ENCODE measurements around the gene JOSD1. TPM values are rescaled to one million over a fixed set of nuclear protein-coding genes. Genes with fewer than 3 reads are reported as not detected.

JOSD1 gene
- total RNA-seq, 1 donor from 2014 or later, result 45.2 TPM

GRCh38 chr22:38675833-38676232 is 24.9 kb downstream of the JOSD1 start:
- no peak for TF ChIP-seq CTCF (IDR thresholded peaks at IDR 0.05)
- intact Hi-C loops (cut with micrococcal nuclease), result no loop called here
- Mint-ChIP-seq H3K27me3 (no peaks in the 10 kb centered on the region), H3K4me3 (no peak overlapping the region), H3K9me3 (no peaks in the 10 kb centered on the region), H3K27ac (no peak overlapping the region), H3K4me1 (no peaks in the 10 kb centered on the region), H3K36me3 (ENCODE audit: low read depth) (peaks cover 16% of the 10 kb centered on the region)
- ChIA-PET CTCF (no interaction called here), POLR2A (no interaction called here)
- DNase-seq, result no peak
- no peak for ATAC-seq (ENCODE audit: low read depth)

GRCh38 chr22:38674888-38675287 is 25.9 kb downstream of the JOSD1 start:
- POLR2A ChIA-PET, result interaction anchor here (0.6 kb wide), 1 partner anchor 840 kb away, joined by 3 read pairs; no protein-coding TSS in a partner anchor
- no peak overlapping the region for H3K27ac Mint-ChIP-seq
- no peak overlapping the region for H3K4me3 Mint-ChIP-seq
- peaks cover 19% of the 10 kb centered on the region for H3K36me3 Mint-ChIP-seq (ENCODE audit: low read depth)
- TF ChIP-seq CTCF (IDR thresholded peaks at IDR 0.05), result no peak
- no peaks in the 10 kb centered on the region for H3K4me1 Mint-ChIP-seq
- DNase-seq, result no peak
- no peaks in the 10 kb centered on the region for H3K9me3 Mint-ChIP-seq
- no peaks in the 10 kb centered on the region for H3K27me3 Mint-ChIP-seq
- CTCF ChIA-PET, result no interaction called here
- no peak for ATAC-seq (ENCODE audit: low read depth)
- intact Hi-C loops (cut with micrococcal nuclease), result no loop called here

- ATAC-seq (ENCODE audit: low read depth) (peak; percentile 29), DNase-seq (peak; percentile 19)
- no peaks in the 10 kb centered on the region for H3K27me3 Mint-ChIP-seq
- peak overlapping the region; percentile 99 for H3K27ac Mint-ChIP-seq
- H3K4me1 Mint-ChIP-seq, result peaks cover 10% of the 10 kb centered on the region
- ChIA-PET POLR2A (interaction anchor here (0.6 to 1.5 kb wide), 5 partner anchors 24 to 177 kb away, joined by 3 to 12 read pairs (median 4); partner anchors contain the start of gene TOMM22), CTCF (interaction anchor here (1.0 to 3.1 kb wide), 2 partner anchors 24 to 605 kb away, joined by 3 to 11 read pairs; partner anchors contain the start of gene TOMM22)
- peaks cover 6% of the 10 kb centered on the region for H3K36me3 Mint-ChIP-seq (ENCODE audit: low read depth)
- no peak for TF ChIP-seq CTCF (IDR thresholded peaks at IDR 0.05)
- no peaks in the 10 kb centered on the region for H3K9me3 Mint-ChIP-seq
- intact Hi-C loops (cut with micrococcal nuclease), result loop anchor here (2.0 to 5.0 kb wide), 2 partner anchors 44 to 85 kb away; partner anchors contain the start of genes DMC1 and JOSD1
- peak overlapping the region; percentile 94 for H3K4me3 Mint-ChIP-seq
Observed at GRCh38 chr22:38657045-38657909, 43.5 kb downstream of the JOSD1 start.

GRCh38 chr22:38656256-38657044 is 44.3 kb downstream of the JOSD1 start, which contains the start of the genes CBY1 and FAM227A:
TSS of gene CBY1 (plus strand) at chr22:38656638. CDS start at chr22:38668055, 11,417 bp downstream.
TSS of gene FAM227A (minus strand) at chr22:38656392. CDS start at chr22:38650168, 6,224 bp downstream.
- Mint-ChIP-seq H3K27ac (peak within 1 kb of the TSS; percentile 99), H3K9me3 (no peaks in the 10 kb centered on the region), H3K36me3 (ENCODE audit: low read depth) (peaks cover 6% of the 10 kb centered on the region), H3K27me3 (no peaks in the 10 kb centered on the region), H3K4me3 (peak within 1 kb of the TSS; percentile 94), H3K4me1 (peaks cover 10% of the 10 kb centered on the region)
- intact Hi-C loops (cut with micrococcal nuclease), result loop anchor here (1.0 to 5.0 kb wide), 5 partner anchors 25 to 604 kb away; partner anchors contain the start of genes DDX17, DMC1, JOSD1 and TOMM22
- ChIA-PET CTCF (interaction anchor here (3.1 kb wide), 1 partner anchor 25 kb away, joined by 11 read pairs; the partner anchor contains the start of gene TOMM22), POLR2A (interaction anchor here (0.6 to 1.5 kb wide), 4 partner anchors 25 to 176 kb away, joined by 3 to 8 read pairs (median 4); partner anchors contain the start of gene TOMM22)
- no peak for TF ChIP-seq CTCF (IDR thresholded peaks at IDR 0.05)
- DNase-seq (peak; percentile 91), ATAC-seq (ENCODE audit: low read depth) (peak; percentile 84)
